ENCODE results near the gene NT5DC3. TPM values are rescaled to one million over a fixed set of nuclear protein-coding genes. Genes with fewer than 3 reads are reported as not detected.

The NT5DC3 gene
- total and polyA plus RNA-seq, 9 of the 15 experiments (the other 6 are each of a cell fraction or from before 2014, with no cell fraction given): 6.3 to 33.5 (median 24.5) TPM

GRCh38 chr12:103769240-103769945 is 71.6 kb downstream of the NT5DC3 start (continued):
- TF ChIP-seq ZNF184 (CRISPR knock-in tag; IDR thresholded peaks at IDR 0.05): no peak
- TF ChIP-seq ZBTB5 (IDR thresholded peaks at IDR 0.05): no peak
- TF ChIP-seq PHB2 (IDR thresholded peaks at IDR 0.05; ENCODE audit: low read depth): no peak
- no peak for TF ChIP-seq NR1H2 (CRISPR knock-in tag; IDR thresholded peaks at IDR 0.05)

GRCh38 chr12:103768467-103769123 is 72.4 kb downstream of the NT5DC3 start:
- Histone ChIP-seq H3K4me3 (no peak overlapping the region), H3K9me1 (ENCODE audit: control insufficient read depth, insufficient read depth, low read length) (peaks cover 4% of the 10 kb centered on the region), H3K79me2 (ENCODE audit: control insufficient read depth, insufficient read depth, low read length) (no peaks in the 10 kb centered on the region), H3K27ac (ENCODE audit: extremely low read depth, low read depth, low read length) (no peak overlapping the region), H3K27me3 (ENCODE audit: control insufficient read depth in 2 of 2, insufficient read depth in 2 of 2, low read length in 2 of 2) (no peaks in the 10 kb centered on the region), H3K9ac (ENCODE audit: insufficient read depth in 1 of 2, low read depth in 2 of 2, low read length in 2 of 2) (no peak overlapping the region), H3K36me3 (ENCODE audit: control insufficient read depth, insufficient read depth, low read length) (peaks cover 74% of the 10 kb centered on the region; the same call in 2 of the 3 replicates), H4K20me1 (replicated peaks; ENCODE audit: control insufficient read depth, insufficient read depth, low read length) (no peaks in the 10 kb centered on the region), H2AFZ (ENCODE audit: low read depth, low read length) (no peak overlapping the region), H3K9me3 (replicated peaks; ENCODE audit: control insufficient read depth, insufficient read depth, low read depth, low read length) (no peaks in the 10 kb centered on the region), H3K4me1 (replicated peaks in 1 of 2; ENCODE audit: control insufficient read depth in 2 of 2, insufficient read depth in 2 of 2, low read length in 2 of 2) (peaks cover 0 to 5% of the 10 kb centered on the region in 2 experiments; a peak in 1 of 5 replicates), H3K4me2 (ENCODE audit: insufficient read depth, low read length) (no peak overlapping the region)
- no peak for TF ChIP-seq POLR3G (IDR thresholded peaks at IDR 0.05; ENCODE audit: extremely low read depth, insufficient read length, insufficient replicate concordance)
- TF ChIP-seq ZNF212 (CRISPR knock-in tag; IDR thresholded peaks at IDR 0.05): no peak
- TF ChIP-seq RBM22 (IDR thresholded peaks at IDR 0.05; ENCODE audit: low read depth, low read length, poor library complexity, severe bottlenecking): no peak
- 0 out of 4 replicates have a peak, but pooled peaks of 1 of the 2 experiments have one; percentile 10 for TF ChIP-seq KDM1A (IDR thresholded peaks at IDR 0.05)
- BruUV-seq (replicated peaks): no TSS peak
- FAIRE-seq (no peak), ATAC-seq (no peak), DNase-seq (ENCODE audit: extremely low read depth in 1 of 4, low spot score in 3 of 4) (no peak)
- in situ Hi-C loops (cut with MboI) (no loop called here), intact Hi-C loops (cut with micrococcal nuclease) (no loop called here)
- ChIA-PET POLR2A (interaction anchor here (0.7 kb wide), 1 partner anchor 66 kb away, joined by 3 read pairs; no protein-coding TSS in a partner anchor), CTCF (ENCODE audit: low intra/inter-chr PET ratio) (interaction anchor here (1.4 kb wide), 1 partner anchor 102 kb away, joined by 4 read pairs; no protein-coding TSS in a partner anchor)
- 85% methylated on average over 7 of the region's 8 CpGs for WGBS (ENCODE audit: insufficient coverage, low coverage, missing lambda C conversion rate)
